HEK293 (cell line): Measurements from ENCODE around the gene ZDHHC14.

ENCODE experiments used
- CTCF ChIP-seq: fragments of 450-650 bp; formaldehyde crosslinking; IDR thresholded peaks from 2 replicates; pipeline ENCODE4 v1.5.1; 2016; ENCODE audit warnings: missing biosample characterization, missing genetic modification characterization
- HOXA7 ChIP-seq: sonication (generic); formaldehyde crosslinking; IDR thresholded peaks from 2 replicates; pipeline ENCODE4 v1.8.1; 2022; ENCODE audit warnings: missing genetic modification reagents, borderline replicate concordance
- REST ChIP-seq: fragments of 450-650 bp; formaldehyde crosslinking; IDR thresholded peaks from 2 replicates; pipeline ENCODE4 v1.5.1; 2016; ENCODE audit warnings: missing biosample characterization, missing genetic modification characterization
- SP7 ChIP-seq: fragments of 450-650 bp; formaldehyde crosslinking; IDR thresholded peaks from 2 replicates; pipeline ENCODE4 v1.5.1; 2016; ENCODE audit warnings: missing biosample characterization, missing genetic modification characterization
- TCF7L2 ChIP-seq: IDR thresholded peaks from 2 replicates; pipeline ENCODE4 v1.6.1; 2011; ENCODE audit warnings: low read depth, mild to moderate bottlenecking, inconsistent platforms, low read length, moderate library complexity, borderline replicate concordance
- WT1 ChIP-seq: fragments of 450-650 bp; formaldehyde crosslinking; IDR thresholded peaks from 2 replicates; pipeline ENCODE4 v1.5.1; 2016; ENCODE audit warnings: missing biosample characterization, missing genetic modification characterization
- ZBTB1 ChIP-seq: fragments of 450-650 bp; formaldehyde crosslinking; IDR thresholded peaks from 2 replicates; pipeline ENCODE4 v1.5.1; 2016; ENCODE audit warnings: missing biosample characterization, missing genetic modification characterization
- ZNF768 ChIP-seq: fragments of 450-650 bp; formaldehyde crosslinking; IDR thresholded peaks from 2 replicates; pipeline ENCODE4 v1.5.1; 2018; ENCODE audit warnings: missing biosample characterization, mild to moderate bottlenecking, missing genetic modification characterization
- TF ChIP-seq, protein P1 (sequence below): fragments of 450-650 bp; formaldehyde crosslinking; IDR thresholded peaks from 2 replicates; pipeline ENCODE4 v1.5.1; 2016; ENCODE audit warnings: missing biosample characterization, missing genetic modification characterization

- no peak for TF ChIP-seq HOXA7 (CRISPR knock-in tag)
- no peak for TF ChIP-seq CTCF (tag by site-specific recombination)
- TF ChIP-seq, protein P1, sequence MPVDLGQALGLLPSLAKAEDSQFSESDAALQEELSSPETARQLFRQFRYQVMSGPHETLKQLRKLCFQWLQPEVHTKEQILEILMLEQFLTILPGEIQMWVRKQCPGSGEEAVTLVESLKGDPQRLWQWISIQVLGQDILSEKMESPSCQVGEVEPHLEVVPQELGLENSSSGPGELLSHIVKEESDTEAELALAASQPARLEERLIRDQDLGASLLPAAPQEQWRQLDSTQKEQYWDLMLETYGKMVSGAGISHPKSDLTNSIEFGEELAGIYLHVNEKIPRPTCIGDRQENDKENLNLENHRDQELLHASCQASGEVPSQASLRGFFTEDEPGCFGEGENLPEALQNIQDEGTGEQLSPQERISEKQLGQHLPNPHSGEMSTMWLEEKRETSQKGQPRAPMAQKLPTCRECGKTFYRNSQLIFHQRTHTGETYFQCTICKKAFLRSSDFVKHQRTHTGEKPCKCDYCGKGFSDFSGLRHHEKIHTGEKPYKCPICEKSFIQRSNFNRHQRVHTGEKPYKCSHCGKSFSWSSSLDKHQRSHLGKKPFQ (tag by site-specific recombination), result no peak
- no peak for TF ChIP-seq WT1 (tag by site-specific recombination)
- no peak for TF ChIP-seq SP7 (tag by site-specific recombination)
- no peak for TF ChIP-seq ZBTB1 (tag by site-specific recombination)
- TF ChIP-seq REST (tag by site-specific recombination), result no peak
- TF ChIP-seq ZNF768 (tag by site-specific recombination), result no peak
- no peak for TF ChIP-seq TCF7L2
These were observed 215.5 kb downstream of the ZDHHC14 start for GRCh38 chr6:157596461-157596860.
